AG04450 (cell line): ENCODE measurements around the gene USH2A. TPM values are rescaled to one million over a fixed set of nuclear protein-coding genes. Genes with fewer than 3 reads are reported as not detected.

ENCODE experiments used
- CTCF ChIA-PET: fragments of 300-600, 350-600 bp; formaldehyde crosslinking; extraction: SDS; loops from one replicate; lab custom pipeline; 2022; ENCODE audit warnings: antibody characterized with exemption, inconsistent platforms; lab: Charles Lee
- POLR2A ChIA-PET: fragments of 350-600 bp; formaldehyde crosslinking; extraction: SDS; loops from one replicate; lab custom pipeline; 2021; ENCODE audit warnings: antibody characterized with exemption, inconsistent platforms; lab: Yijun Ruan, JAX
- DNase-seq: peaks from one replicate; pipeline ENCODE4 v3.0.0-alpha.2; 2011; ENCODE audit warnings: low read depth, low spot score
- H3K27ac ChIP-seq: one replicate; pipeline ENCODE4 v1.5.1; 2012; ENCODE audit warnings: low read depth, low read length, control low read depth
- H3K27me3 ChIP-seq: one replicate; pipeline ENCODE4 v1.6.0; 2012; ENCODE audit warnings: low read length; ENCODE audit not compliant: control insufficient read depth, insufficient read depth
- H3K4me3 ChIP-seq: 2 replicates; pipeline ENCODE4 v1.5.1; 2011; ENCODE audit warnings: mild to moderate bottlenecking, low read depth, low read length, control low read depth
- H3K9me3 ChIP-seq: 2 replicates; pipeline ENCODE4 v1.5.1; 2012; ENCODE audit warnings: low read length; ENCODE audit not compliant: control insufficient read depth, insufficient read depth
- CTCF ChIP-seq: IDR thresholded peaks from 2 replicates; pipeline ENCODE4 v1.5.1; 2011; ENCODE audit warnings: low read depth, low read length, control low read depth, inconsistent platforms
- polyA plus RNA-seq: library from polyadenylated mRNA; depleted of rRNA; stranded (reverse); fragments of >200 nt; gene quantifications from 2 replicates; pipeline ENCODE4 v1.2.3, GENCODE V29; 2011

The USH2A gene
- polyA plus RNA-seq, 1 experiment, result 0.01 TPM

GRCh38 chr1:215600258-215600792 lies 822.9 kb downstream of the USH2A start:
- ChIA-PET CTCF (interaction anchor here (1.0 kb wide), 1 partner anchor 1268 kb away, joined by 3 read pairs; no protein-coding TSS in a partner anchor), POLR2A (no interaction called here)
- no peaks in the 10 kb centered on the region for H3K9me3 ChIP-seq
- H3K27ac ChIP-seq, result no peak overlapping the region
- no peak for DNase-seq
- H3K27me3 ChIP-seq, result no peaks in the 10 kb centered on the region
- H3K4me3 ChIP-seq, result no peak overlapping the region
- no peak for TF ChIP-seq CTCF

- Histone ChIP-seq H3K9me3 (no peaks in the 10 kb centered on the region), H3K27ac (no peak overlapping the region), H3K4me3 (no peak overlapping the region), H3K27me3 (no peaks in the 10 kb centered on the region)
- DNase-seq, result no peak
- POLR2A ChIA-PET, result no interaction called here
- TF ChIP-seq CTCF, result no peak
- CTCF ChIA-PET, result interaction anchor here (1.0 kb wide), 1 partner anchor 1267 kb away, joined by 3 read pairs; no protein-coding TSS in a partner anchor
These were observed 823.7 kb downstream of the USH2A start for GRCh38 chr1:215599418-215600074.

- TF ChIP-seq CTCF, result no peak
- ChIA-PET POLR2A (no interaction called here), CTCF (no interaction called here)
- Histone ChIP-seq H3K27me3 (no peaks in the 10 kb centered on the region), H3K27ac (no peak overlapping the region), H3K9me3 (no peaks in the 10 kb centered on the region), H3K4me3 (no peak overlapping the region)
- DNase-seq, result no peak
These were observed 825.3 kb downstream of the USH2A start for GRCh38 chr1:215597961-215598360.

GRCh38 chr1:215595231-215595630 lies 828.0 kb downstream of the USH2A start:
- ChIA-PET POLR2A (interaction anchor here (1.2 kb wide), 1 partner anchor 27 kb away, joined by 3 read pairs; no protein-coding TSS in a partner anchor), CTCF (interaction anchor here (1.2 kb wide), 1 partner anchor 12 kb away, joined by 4 read pairs; no protein-coding TSS in a partner anchor)
- H3K4me3 ChIP-seq, result no peak overlapping the region
- no peak for TF ChIP-seq CTCF
- DNase-seq, result no peak
- H3K27ac ChIP-seq, result no peak overlapping the region
- H3K27me3 ChIP-seq, result no peaks in the 10 kb centered on the region
- no peaks in the 10 kb centered on the region; the same call in 1 of the 2 replicates for H3K9me3 ChIP-seq

- no peak for DNase-seq
- Histone ChIP-seq H3K4me3 (no peak overlapping the region), H3K9me3 (no peaks in the 10 kb centered on the region; the same call in 1 of the 2 replicates), H3K27ac (no peak overlapping the region), H3K27me3 (no peaks in the 10 kb centered on the region)
- CTCF ChIA-PET, result interaction anchor here (1.2 kb wide), 1 partner anchor 13 kb away, joined by 4 read pairs; no protein-coding TSS in a partner anchor
- TF ChIP-seq CTCF, result no peak
- POLR2A ChIA-PET, result interaction anchor here (1.2 kb wide), 1 partner anchor 26 kb away, joined by 3 read pairs; no protein-coding TSS in a partner anchor
These were observed 828.6 kb downstream of the USH2A start for GRCh38 chr1:215594640-215595039.
